CD8-positive, alpha-beta memory T cell (primary cell): ENCODE measurements around the gene NAV2. TPM values are rescaled to one million over a fixed set of nuclear protein-coding genes. Genes with fewer than 3 reads are reported as not detected.

Source experiments
- CTCF ChIA-PET: fragments of 350-600 bp; sonication (Branson Sonifier 250); formaldehyde crosslinking; loops from one replicate; lab custom pipeline; 2021; ENCODE audit warnings: antibody characterized with exemption; lab: Charles Lee
- POLR2A ChIA-PET: fragments of 350-600 bp; sonication (Branson Sonifier 250); formaldehyde crosslinking; loops from one replicate; lab custom pipeline; 2021; ENCODE audit warnings: antibody characterized with exemption; lab: Charles Lee
- DNase-seq, 5 donors: peaks; one replicate each; pipeline versions ENCODE4 v3.0.0 to v3.0.0-alpha.2; 2020 to 2022; ENCODE audit warnings: mixed read lengths in 1 of 5
- H3K27ac ChIP-seq: one replicate; pipeline ENCODE4 v1.7.0; 2013; ENCODE audit warnings: low read depth, mild to moderate bottlenecking, low read length, moderate library complexity
- H3K27me3 ChIP-seq: 2 replicates; pipeline ENCODE4 v1.7.0; 2013; ENCODE audit warnings: low read length, mild to moderate bottlenecking; ENCODE audit not compliant: insufficient read depth, poor library complexity, severe bottlenecking
- H3K36me3 ChIP-seq: 2 replicates; pipeline ENCODE4 v1.7.0; 2013; ENCODE audit warnings: mild to moderate bottlenecking, low read length, moderate library complexity; ENCODE audit not compliant: insufficient read depth
- H3K4me1 ChIP-seq: 2 replicates; pipeline ENCODE4 v1.7.0; 2013; ENCODE audit warnings: mild to moderate bottlenecking, low read length, moderate library complexity; ENCODE audit not compliant: insufficient read depth
- H3K4me3 ChIP-seq: 2 replicates; pipeline ENCODE4 v1.7.0; 2013; ENCODE audit warnings: mild to moderate bottlenecking, low read length
- H3K9me3 ChIP-seq: 2 replicates; pipeline ENCODE4 v1.7.0; 2013; ENCODE audit warnings: mild to moderate bottlenecking, low read length
- H3K27ac Mint-ChIP-seq, 8 donors: one replicate each; pipeline ENCODE4 v1.8.0; 2020 to 2021; ENCODE audit warnings: mixed read lengths in 8 of 8, mild to moderate bottlenecking in 6 of 8, inconsistent platforms in 3 of 8, moderate library complexity in 3 of 8
- H3K27me3 Mint-ChIP-seq, 2 donors: one replicate each; pipeline ENCODE4 v1.8.0; 2020 to 2021; ENCODE audit warnings: mixed read lengths in 2 of 2, mild to moderate bottlenecking in 1 of 2, moderate library complexity in 1 of 2
- H3K36me3 Mint-ChIP-seq, 3 donors: one replicate each; pipeline ENCODE4 v1.8.0; 2020 to 2021; ENCODE audit warnings: mixed read lengths in 3 of 3, inconsistent platforms in 1 of 3, mild to moderate bottlenecking in 1 of 3
- H3K4me1 Mint-ChIP-seq, 3 donors: one replicate each; pipeline ENCODE4 v1.8.0; 2020 to 2021; ENCODE audit warnings: mixed read lengths in 3 of 3, inconsistent platforms in 1 of 3, mild to moderate bottlenecking in 1 of 3
- H3K4me3 Mint-ChIP-seq, 7 donors: one replicate each; pipeline ENCODE4 v1.8.0; 2020 to 2021; ENCODE audit warnings: mixed read lengths in 7 of 7, mild to moderate bottlenecking in 6 of 7, moderate library complexity in 4 of 7, inconsistent platforms in 2 of 7
- H3K9me3 Mint-ChIP-seq, 5 donors: one replicate each; pipeline ENCODE4 v1.8.0; 2020 to 2022; ENCODE audit warnings: mixed read lengths in 5 of 5, mild to moderate bottlenecking in 3 of 5, moderate library complexity in 2 of 5, inconsistent platforms in 1 of 5
- polyA plus RNA-seq: library from polyadenylated mRNA; unstranded; fragments of 300-500 nt; fragmentation: Illumina TruSeq; gene quantifications from one replicate; pipeline ENCODE4 v1.2.3, GENCODE V29; 2021
- total RNA-seq, 2 experiments: library from RNA; stranded (reverse); gene quantifications; one replicate each; pipeline ENCODE4 v1.2.3, GENCODE V29; 2021

Gene NAV2
- total and polyA plus RNA-seq, 3 experiments from 2014 or later: 0.42 to 1.2 (median 1.1) TPM

DNA sequence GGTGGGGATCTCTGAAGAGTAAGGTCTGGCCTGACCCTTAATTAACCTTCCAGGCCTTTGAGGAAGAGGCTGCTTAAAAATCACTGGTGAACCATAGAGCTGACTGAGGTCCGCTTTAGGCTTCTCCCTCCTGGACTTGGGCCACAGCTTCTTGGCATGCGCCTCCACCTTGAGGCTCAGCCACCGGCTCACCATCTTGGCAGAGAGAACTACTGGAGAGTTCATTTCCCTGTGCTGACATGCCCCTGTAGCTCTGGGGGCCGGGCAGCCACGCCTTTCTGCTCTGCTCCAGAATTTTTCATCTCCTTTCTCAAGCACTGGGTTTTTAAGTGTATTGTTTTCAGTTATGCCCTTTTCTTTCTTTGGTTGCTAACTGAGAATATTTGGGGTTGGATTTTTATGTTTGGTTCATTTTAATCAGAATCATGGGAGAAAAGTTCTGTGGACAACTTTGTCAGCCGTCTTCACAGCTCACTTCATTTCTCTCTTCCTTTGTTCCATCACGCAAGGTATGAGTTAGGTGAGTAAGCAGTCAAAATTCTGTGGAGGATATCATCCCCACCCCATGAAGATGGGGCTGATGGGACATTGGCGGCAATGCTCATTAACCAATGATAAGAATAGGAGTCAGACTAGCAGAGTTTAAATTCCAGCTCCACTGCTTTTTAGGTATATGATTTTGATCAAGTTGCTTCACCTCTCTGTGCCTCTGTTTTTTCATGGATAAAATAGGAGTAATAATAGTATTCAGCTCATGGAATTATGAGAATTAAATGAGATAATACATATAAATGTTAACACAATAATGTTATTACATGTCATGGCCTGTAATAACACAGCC lies 343.7 kb downstream of the NAV2 start:
- H3K4me3 ChIP-seq: no peak overlapping the region
- H3K9me3 ChIP-seq: no peaks in the 10 kb centered on the region
- H3K4me1 Mint-ChIP-seq: no peaks in the 10 kb centered on the region
- no peaks in the 10 kb centered on the region for H3K36me3 ChIP-seq
- H3K27me3 Mint-ChIP-seq: no peaks in the 10 kb centered on the region
- no peak overlapping the region for H3K27ac ChIP-seq
- CTCF ChIA-PET: no interaction called here
- no peaks in the 10 kb centered on the region for H3K9me3 Mint-ChIP-seq
- peaks cover 0 to 2% (median 0%) of the 10 kb centered on the region in 3 donors for H3K36me3 Mint-ChIP-seq
- POLR2A ChIA-PET: no interaction called here
- no peaks in the 10 kb centered on the region for H3K27me3 ChIP-seq
- DNase-seq: no peak
- H3K4me3 Mint-ChIP-seq: no peak overlapping the region
- peak overlapping the region in 1 of 8 donors; percentile 55 for H3K27ac Mint-ChIP-seq
- no peaks in the 10 kb centered on the region for H3K4me1 ChIP-seq

DNA sequence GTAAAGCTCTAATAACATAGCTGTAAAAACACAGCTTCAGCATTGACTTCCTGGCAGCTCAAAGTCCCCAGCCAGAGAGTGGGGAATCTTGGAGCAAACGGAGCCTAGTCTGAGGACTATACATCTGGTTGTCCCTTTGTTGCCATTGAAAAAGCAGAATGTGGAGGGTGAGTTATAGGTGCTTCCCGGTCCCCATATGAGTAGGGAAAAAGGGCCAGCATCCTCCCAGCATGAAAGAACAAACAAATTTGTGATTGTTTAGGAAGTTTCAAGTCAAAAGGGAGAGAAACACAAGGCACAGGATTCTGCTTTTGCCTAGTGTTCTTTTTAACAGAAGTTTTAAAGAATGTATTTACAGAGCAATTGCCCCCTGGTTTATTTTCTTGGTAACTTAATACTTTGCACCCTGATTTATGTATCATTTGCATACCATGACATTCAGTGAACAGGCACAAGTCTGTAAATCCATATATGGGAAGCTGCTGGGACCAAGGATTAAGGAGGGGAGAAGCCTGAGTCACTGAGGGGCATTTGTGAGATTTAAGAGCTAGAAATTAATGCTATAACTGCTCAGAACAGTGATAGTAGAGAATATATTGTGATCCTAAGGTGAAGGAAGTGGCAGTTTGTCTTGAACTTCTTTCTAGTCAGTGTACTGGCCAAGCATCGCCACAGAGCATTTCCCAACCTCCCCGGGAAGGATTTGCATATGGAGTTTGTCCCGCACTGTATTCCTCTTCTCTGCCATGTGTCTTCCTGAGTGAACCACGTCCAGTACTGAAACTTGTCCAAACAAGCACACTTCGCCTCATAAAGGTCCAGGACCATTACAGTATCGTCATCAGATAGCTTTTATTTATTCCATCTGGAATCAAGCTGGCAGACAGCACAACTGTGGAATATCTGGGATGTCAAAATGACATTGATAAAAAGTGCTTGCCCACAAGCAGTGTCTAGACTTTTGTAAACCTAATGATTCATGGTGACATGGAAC lies 344.6 kb downstream of the NAV2 start:
- ChIA-PET POLR2A (no interaction called here), CTCF (interaction anchor here (0.5 kb wide), 1 partner anchor 14 kb away, joined by 3 read pairs; no protein-coding TSS in a partner anchor)
- Histone ChIP-seq H3K36me3 (no peaks in the 10 kb centered on the region), H3K9me3 (no peaks in the 10 kb centered on the region), H3K4me3 (no peak overlapping the region), H3K27ac (no peak overlapping the region), H3K4me1 (no peaks in the 10 kb centered on the region), H3K27me3 (no peaks in the 10 kb centered on the region)
- Mint-ChIP-seq H3K27ac (no peak overlapping the region), H3K4me3 (no peak overlapping the region), H3K9me3 (no peaks in the 10 kb centered on the region), H3K36me3 (peaks cover 0 to 2% (median 1%) of the 10 kb centered on the region in 3 donors), H3K4me1 (no peaks in the 10 kb centered on the region), H3K27me3 (no peaks in the 10 kb centered on the region)
- DNase-seq: no peak

DNA sequence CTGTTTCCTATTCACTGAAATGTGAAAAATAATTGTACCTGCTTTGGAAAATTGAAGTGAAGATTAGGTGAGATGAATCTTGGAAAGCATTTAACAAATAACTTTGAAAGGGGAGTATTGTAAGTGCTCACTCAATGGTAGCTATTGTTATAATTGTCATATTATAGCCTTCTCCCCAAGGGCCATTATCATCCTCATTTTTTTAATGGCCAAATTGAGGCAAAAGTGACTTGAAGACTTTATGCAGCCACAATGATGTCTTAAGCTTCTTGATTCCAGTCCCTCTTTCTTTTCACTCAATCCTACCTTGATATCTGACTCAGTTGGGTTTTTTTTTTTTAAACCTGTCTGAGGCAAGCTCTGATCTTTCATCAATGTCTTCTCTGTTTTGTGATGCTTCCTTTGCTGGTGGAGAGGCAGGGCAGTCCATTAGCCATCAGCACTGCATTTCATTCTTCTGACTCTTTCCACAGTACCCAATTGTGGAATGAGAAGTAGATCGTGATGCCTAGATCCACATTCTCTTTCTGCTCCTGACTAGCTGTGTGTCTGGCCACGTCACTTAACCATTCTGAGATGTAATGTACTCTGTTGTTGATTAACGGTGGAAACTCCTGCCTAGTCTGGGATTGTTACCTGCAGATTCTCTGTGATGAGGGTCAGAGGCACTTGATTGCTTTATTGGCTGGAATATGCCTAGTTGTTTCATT lies 346.3 kb downstream of the NAV2 start:
- DNase-seq: no peak
- Histone ChIP-seq H3K27ac (no peak overlapping the region), H3K4me3 (no peak overlapping the region), H3K27me3 (no peaks in the 10 kb centered on the region), H3K9me3 (no peaks in the 10 kb centered on the region), H3K4me1 (no peaks in the 10 kb centered on the region), H3K36me3 (no peaks in the 10 kb centered on the region)
- H3K4me1 Mint-ChIP-seq: no peaks in the 10 kb centered on the region
- CTCF ChIA-PET: interaction anchor here (1.1 to 1.2 kb wide), 2 partner anchors 10 to 109 kb away, joined by 3 read pairs; no protein-coding TSS in a partner anchor
- no peak overlapping the region for H3K4me3 Mint-ChIP-seq
- H3K36me3 Mint-ChIP-seq: peaks cover 0 to 2% (median 1%) of the 10 kb centered on the region in 3 donors
- POLR2A ChIA-PET: no interaction called here
- no peaks in the 10 kb centered on the region for H3K9me3 Mint-ChIP-seq
- H3K27me3 Mint-ChIP-seq: no peaks in the 10 kb centered on the region
- H3K27ac Mint-ChIP-seq: peak overlapping the region in 1 of 8 donors; percentile 72

- ChIA-PET POLR2A (no interaction called here), CTCF (interaction anchor here (1.1 kb wide), 1 partner anchor 110 kb away, joined by 3 read pairs; no protein-coding TSS in a partner anchor)
- Mint-ChIP-seq H3K9me3 (no peaks in the 10 kb centered on the region), H3K4me3 (no peak overlapping the region), H3K27me3 (no peaks in the 10 kb centered on the region), H3K4me1 (no peaks in the 10 kb centered on the region), H3K27ac (no peak overlapping the region), H3K36me3 (peaks cover 0 to 2% (median 1%) of the 10 kb centered on the region in 3 donors)
- Histone ChIP-seq H3K36me3 (no peaks in the 10 kb centered on the region), H3K9me3 (no peaks in the 10 kb centered on the region), H3K4me1 (no peaks in the 10 kb centered on the region), H3K27ac (no peak overlapping the region), H3K4me3 (no peak overlapping the region), H3K27me3 (no peaks in the 10 kb centered on the region)
- DNase-seq: no peak
Observed at GRCh38 chr11:20059587-20060021, 347.0 kb downstream of the NAV2 start.

GRCh38 chr11:20060181-20060580 lies 347.5 kb downstream of the NAV2 start:
- Mint-ChIP-seq H3K9me3 (no peaks in the 10 kb centered on the region), H3K4me3 (no peak overlapping the region), H3K27me3 (no peaks in the 10 kb centered on the region), H3K36me3 (peaks cover 0 to 2% (median 1%) of the 10 kb centered on the region in 3 donors), H3K4me1 (no peaks in the 10 kb centered on the region), H3K27ac (no peak overlapping the region)
- H3K4me3 ChIP-seq: no peak overlapping the region
- no peaks in the 10 kb centered on the region for H3K4me1 ChIP-seq
- H3K36me3 ChIP-seq: no peaks in the 10 kb centered on the region
- H3K27ac ChIP-seq: no peak overlapping the region
- no peaks in the 10 kb centered on the region for H3K27me3 ChIP-seq
- DNase-seq: no peak
- H3K9me3 ChIP-seq: no peaks in the 10 kb centered on the region
- ChIA-PET POLR2A (no interaction called here), CTCF (interaction anchor here (1.1 to 1.2 kb wide), 2 partner anchors 68 to 111 kb away, joined by 3 read pairs; no protein-coding TSS in a partner anchor)

DNA sequence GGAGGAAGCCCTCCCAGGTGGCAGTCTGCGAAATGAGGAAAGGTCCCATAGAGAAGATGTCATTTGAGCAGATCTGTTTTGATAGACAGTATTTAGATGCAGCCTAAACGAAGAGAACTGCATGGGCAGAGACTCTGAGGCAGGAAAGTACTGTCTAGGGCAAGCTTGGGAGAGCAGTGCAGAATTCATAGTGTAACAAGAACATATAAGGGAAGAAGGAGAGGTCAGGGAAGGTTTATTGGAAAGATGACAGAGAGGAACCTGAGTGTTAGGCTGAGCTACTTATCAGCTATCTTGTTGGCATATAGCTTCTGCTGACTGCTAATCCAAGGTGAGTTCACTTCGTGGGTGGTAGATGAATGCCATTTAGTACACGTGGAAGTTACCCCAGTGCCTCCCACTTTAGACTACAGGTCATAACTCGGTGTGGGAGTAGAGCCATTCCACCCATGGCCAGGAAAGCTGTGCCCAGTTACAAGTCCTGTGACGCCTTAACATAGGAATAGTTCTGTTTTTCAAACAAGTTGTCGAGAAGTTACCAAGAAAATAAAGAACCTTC lies 348.1 kb downstream of the NAV2 start:
- H3K27ac ChIP-seq: no peak overlapping the region
- no peaks in the 10 kb centered on the region for H3K27me3 ChIP-seq
- H3K36me3 Mint-ChIP-seq: peaks cover 0 to 1% (median 0%) of the 10 kb centered on the region in 3 donors
- no peak overlapping the region for H3K4me3 Mint-ChIP-seq
- POLR2A ChIA-PET: no interaction called here
- CTCF ChIA-PET: interaction anchor here (1.2 kb wide), 1 partner anchor 68 kb away, joined by 3 read pairs; no protein-coding TSS in a partner anchor
- H3K4me1 Mint-ChIP-seq: no peaks in the 10 kb centered on the region
- no peak overlapping the region for H3K27ac Mint-ChIP-seq
- H3K27me3 Mint-ChIP-seq: no peaks in the 10 kb centered on the region
- H3K36me3 ChIP-seq: no peaks in the 10 kb centered on the region
- no peaks in the 10 kb centered on the region for H3K4me1 ChIP-seq
- no peak overlapping the region for H3K4me3 ChIP-seq
- DNase-seq: no peak
- no peaks in the 10 kb centered on the region for H3K9me3 Mint-ChIP-seq
- no peaks in the 10 kb centered on the region for H3K9me3 ChIP-seq

DNA sequence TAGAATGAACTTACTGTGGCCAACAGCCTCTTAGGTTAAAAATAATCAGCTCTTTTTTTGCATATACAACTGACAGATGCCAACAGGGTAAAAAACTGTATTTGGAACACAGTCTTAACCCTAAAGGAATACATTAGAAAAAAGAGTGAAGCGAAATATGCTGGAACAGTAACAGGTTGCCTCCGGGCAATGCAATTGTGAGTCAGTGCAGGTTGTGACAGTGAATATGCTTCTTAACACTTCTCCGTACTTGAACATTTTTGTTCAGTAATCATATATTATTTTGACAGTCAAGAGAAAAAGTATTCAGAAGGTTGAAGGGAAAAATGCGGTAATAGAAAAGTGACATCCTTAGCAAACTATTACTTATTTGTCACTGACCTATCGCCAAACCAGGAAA lies 349.1 kb downstream of the NAV2 start:
- no peak for DNase-seq
- H3K4me3 ChIP-seq: no peak overlapping the region
- Mint-ChIP-seq H3K27ac (no peak overlapping the region), H3K4me1 (no peaks in the 10 kb centered on the region), H3K36me3 (peaks cover 0 to 1% (median 0%) of the 10 kb centered on the region in 3 donors), H3K27me3 (peaks cover 0 to 6% of the 10 kb centered on the region in 2 donors), H3K4me3 (no peak overlapping the region), H3K9me3 (no peaks in the 10 kb centered on the region)
- H3K4me1 ChIP-seq: no peaks in the 10 kb centered on the region
- POLR2A ChIA-PET: no interaction called here
- H3K9me3 ChIP-seq: no peaks in the 10 kb centered on the region
- CTCF ChIA-PET: no interaction called here
- no peak overlapping the region for H3K27ac ChIP-seq
- no peaks in the 10 kb centered on the region for H3K27me3 ChIP-seq
- no peaks in the 10 kb centered on the region for H3K36me3 ChIP-seq
